Testis (tissue), 2 donors: ENCODE measurements around the gene GATAD1.

Experiments
- CTCF ChIP-seq, 3 experiments: fragments of 450-650 bp in 2 of 3; fragments of 200-600 bp in 1 of 3; sonication (generic) in 1 of 3; IDR thresholded peaks; one replicate each; pipeline ENCODE4 v1.5.1; 2016 to 2019; ENCODE audit warnings: antibody characterized with exemption in 3 of 3, mild to moderate bottlenecking in 2 of 3, moderate library complexity in 1 of 3
- POLR2A ChIP-seq: fragments of 450-650 bp; IDR thresholded peaks from one replicate; pipeline ENCODE4 v1.6.1; 2017; ENCODE audit warnings: antibody characterized with exemption, mild to moderate bottlenecking, moderate library complexity

- TF ChIP-seq CTCF (IDR thresholded peaks at IDR 0.05) (no peak), POLR2A (no peak)
Observed at GRCh38 chr7:92403760-92404074, 43.6 kb upstream of the GATAD1 start.
